Choroid plexus epithelial cell (primary cell): ENCODE measurements around the gene TIMM50.
"Not testable (repeated sequence)": the region's sequence is repeated elsewhere in the genome, so short reads cannot be mapped to it uniquely, and the experiment has no call there.

Experiments
- DNase-seq: peaks from one replicate; pipeline ENCODE4 v3.0.0-alpha.2; 2010; ENCODE audit warnings: low read depth
- H3K4me3 ChIP-seq: 2 replicates; pipeline ENCODE4 v1.5.1; 2011; ENCODE audit warnings: low read depth, mild to moderate bottlenecking, control low read depth, low read length, moderate library complexity
- TF ChIP-seq, protein P1 (sequence below): conservative IDR thresholded peaks from 2 replicates; pipeline ENCODE4 v1.5.1; 2011; ENCODE audit warnings: low read depth, mild to moderate bottlenecking, control low read depth, inconsistent platforms, low read length, moderate library complexity

TIMM50 gene

GRCh38 chr19:39438270-39438934 is 42.2 kb upstream of the TIMM50 start:
- peak; percentile 50 for DNase-seq
- TF ChIP-seq, protein P1, sequence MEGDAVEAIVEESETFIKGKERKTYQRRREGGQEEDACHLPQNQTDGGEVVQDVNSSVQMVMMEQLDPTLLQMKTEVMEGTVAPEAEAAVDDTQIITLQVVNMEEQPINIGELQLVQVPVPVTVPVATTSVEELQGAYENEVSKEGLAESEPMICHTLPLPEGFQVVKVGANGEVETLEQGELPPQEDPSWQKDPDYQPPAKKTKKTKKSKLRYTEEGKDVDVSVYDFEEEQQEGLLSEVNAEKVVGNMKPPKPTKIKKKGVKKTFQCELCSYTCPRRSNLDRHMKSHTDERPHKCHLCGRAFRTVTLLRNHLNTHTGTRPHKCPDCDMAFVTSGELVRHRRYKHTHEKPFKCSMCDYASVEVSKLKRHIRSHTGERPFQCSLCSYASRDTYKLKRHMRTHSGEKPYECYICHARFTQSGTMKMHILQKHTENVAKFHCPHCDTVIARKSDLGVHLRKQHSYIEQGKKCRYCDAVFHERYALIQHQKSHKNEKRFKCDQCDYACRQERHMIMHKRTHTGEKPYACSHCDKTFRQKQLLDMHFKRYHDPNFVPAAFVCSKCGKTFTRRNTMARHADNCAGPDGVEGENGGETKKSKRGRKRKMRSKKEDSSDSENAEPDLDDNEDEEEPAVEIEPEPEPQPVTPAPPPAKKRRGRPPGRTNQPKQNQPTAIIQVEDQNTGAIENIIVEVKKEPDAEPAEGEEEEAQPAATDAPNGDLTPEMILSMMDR = no peak
- no peak overlapping the region for H3K4me3 ChIP-seq

- H3K4me3 ChIP-seq = peak overlapping the region; percentile 99
- TF ChIP-seq, protein P1 = no peak
- peak; percentile 41 for DNase-seq
Observed at GRCh38 chr19:39444598-39445195, 35.9 kb upstream of the TIMM50 start.

DNA sequence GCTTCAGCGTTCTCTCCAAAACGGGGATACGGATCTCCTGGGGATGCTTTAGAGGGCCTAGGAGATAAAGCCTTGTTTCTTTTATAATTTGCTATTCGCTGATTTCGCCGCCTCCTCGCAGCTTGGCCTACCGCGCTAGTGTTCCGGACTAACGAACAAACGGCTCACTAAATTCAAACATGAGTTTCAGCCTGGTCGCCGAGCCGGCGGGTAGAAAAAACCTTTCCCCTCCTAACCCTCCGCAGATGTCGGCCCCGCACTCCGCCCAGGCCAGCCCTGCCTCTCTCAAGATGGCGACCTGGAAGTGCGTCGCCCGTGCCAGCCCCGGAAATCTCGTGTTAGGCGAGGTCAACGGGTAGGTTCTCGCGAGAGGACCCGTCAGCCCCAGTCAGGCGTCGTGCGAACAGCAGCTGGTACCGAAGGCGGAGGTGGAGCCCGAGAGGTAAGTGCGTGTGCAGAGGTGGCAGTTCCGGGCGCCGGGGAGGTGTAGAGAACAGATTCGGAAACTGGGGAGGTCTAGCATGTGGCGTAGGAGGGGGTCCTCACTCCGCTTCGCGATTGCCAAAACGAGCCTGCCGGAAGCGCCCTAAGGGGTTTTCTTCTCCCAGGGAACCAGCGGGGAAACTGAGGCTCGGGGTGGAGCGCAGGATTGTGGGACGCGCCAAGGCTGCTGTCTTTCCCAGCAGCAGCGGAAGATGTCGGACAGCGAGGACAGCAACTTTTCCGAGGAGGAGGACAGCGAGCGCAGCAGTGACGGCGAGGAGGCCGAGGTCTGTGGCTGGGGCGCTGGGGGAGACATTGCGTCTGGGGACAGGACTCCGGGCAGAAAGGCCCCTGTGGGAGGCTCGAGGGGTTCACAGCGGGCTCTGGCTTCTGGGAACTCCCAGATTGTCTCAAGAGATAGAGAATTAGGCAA is 35.2 kb upstream of the TIMM50 start, which contains the start of gene SUPT5H:
Gene SUPT5H, plus strand, starts transcription at position 387 of the 916 bp plus-strand sequence. Its CDS starts 309 bp downstream, at position 696.
- peak; percentile 99 for DNase-seq
- TF ChIP-seq, protein P1 = no peak
- H3K4me3 ChIP-seq = peak within 1 kb of the TSS; percentile 99

DNA sequence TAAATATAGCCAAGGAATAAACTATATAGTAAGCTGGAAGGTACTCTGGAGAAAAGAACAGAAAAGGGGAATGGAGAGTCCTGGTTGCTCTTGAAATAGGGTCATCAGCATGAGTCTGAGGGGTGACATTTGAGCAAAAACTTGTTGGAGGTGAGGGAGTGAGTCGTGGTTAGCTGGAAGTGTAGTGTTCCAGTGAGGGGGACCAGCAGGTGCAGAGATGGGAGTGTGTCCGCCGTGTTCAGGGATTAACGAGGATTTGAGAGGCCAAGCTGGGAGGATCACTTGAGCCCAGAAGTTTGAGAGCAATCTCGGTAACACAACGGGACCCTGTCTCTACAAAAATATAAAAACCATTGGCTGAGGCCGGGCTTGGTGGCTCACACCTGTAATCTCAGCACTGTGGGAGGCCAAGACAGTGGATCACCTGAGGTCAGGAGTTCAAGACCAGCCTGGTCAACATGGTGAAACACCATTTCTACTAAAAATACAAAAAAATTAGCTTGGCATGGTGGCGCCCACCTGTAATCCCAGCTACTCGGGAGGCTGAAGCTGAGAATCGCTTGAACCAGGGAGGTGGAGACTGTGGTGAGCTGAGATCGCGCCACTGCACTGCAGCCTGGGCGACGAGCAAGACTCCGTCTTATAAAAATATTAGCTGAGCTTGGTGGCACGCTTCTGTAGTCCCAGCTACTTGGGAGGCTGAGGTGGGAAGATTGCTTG is 34.1 kb upstream of the TIMM50 start:
- peak overlapping the region; percentile 99 for H3K4me3 ChIP-seq
- no peak for DNase-seq
- TF ChIP-seq, protein P1 = no peak

DNA sequence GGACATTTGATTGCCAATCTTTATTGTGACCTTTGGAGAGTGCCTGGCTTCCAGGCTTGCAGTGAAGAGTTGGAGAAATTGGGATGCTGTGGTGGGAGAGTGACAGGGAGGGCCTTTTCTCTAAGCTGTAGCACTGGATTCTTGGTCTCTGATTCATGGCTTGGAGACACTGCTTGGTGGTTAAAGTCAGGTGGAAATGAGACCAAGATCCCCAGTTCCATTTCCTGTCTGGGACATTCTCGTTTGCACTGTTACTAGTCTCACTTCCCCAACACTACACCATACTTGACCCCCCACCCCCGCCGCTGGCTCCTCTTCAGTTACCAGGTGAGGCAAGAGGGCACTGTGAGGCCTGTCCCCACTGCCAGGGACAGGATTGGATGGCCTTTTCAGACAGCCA is 32.4 kb upstream of the TIMM50 start:
- no peak overlapping the region for H3K4me3 ChIP-seq
- peak; percentile 30 for DNase-seq
- TF ChIP-seq, protein P1 = no peak

DNA sequence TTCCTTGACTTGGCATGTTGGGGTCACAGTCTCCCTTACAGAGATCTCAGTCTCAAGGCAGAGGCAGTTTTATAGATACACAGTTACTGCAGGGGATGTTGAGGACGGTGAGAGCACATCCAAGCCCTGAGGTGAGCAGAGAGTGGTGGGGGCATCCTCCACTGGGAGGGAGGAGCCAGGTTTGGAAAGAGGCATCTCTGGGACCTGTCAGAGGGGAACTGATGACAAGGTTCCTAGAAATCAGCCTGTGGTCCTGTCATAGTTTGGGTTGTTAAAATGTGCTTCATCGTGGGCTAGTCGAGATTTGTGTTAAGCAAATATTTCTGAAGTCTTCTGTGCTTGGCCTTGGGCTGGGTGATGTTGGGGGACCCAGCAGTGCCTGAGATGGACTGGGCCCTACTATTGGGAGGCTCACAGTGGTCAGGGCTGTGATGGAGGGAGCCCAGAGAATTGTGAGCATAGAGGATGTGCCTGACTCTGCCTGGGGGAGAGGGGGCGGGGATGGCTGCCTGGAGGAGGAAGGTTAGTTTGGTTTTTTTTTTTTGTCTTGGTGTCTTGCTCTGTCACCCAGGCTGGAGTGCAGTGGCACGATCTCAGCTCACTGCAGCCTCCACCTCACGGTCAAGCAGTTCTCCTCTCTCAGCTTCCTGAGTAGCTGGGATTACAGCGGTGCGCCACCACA is 31.4 kb upstream of the TIMM50 start:
- TF ChIP-seq, protein P1 = no peak
- DNase-seq = no peak
- no peak overlapping the region for H3K4me3 ChIP-seq

DNA sequence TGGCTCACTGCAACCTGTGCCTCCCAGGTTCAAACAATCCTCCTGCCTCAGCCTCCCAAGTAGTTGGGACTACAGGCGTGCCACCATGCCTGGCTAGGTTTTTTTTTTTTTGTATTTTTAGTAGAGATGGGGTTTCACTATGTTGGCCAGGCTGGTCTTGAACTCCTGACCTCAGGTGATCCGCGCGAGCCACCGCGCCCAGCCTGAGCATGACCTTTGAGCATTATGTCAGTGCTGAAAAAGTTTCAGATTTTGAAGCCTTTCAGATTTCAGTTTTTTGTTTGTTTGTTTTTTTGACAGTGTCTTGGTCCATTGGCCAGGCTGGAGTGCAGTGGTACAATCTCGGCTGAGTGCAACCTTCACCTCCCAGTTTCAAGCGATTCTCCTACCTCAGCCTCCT is 29.4 kb upstream of the TIMM50 start:
- H3K4me3 ChIP-seq, DNase-seq: not testable (repeated sequence)
